ENCODE measurements around the gene PHAX. TPM values are rescaled to one million over a fixed set of nuclear protein-coding genes. Genes with fewer than 3 reads are reported as not detected.

PHAX gene
- polyA plus RNA-seq, 1 donor: 30.9 TPM

DNA sequence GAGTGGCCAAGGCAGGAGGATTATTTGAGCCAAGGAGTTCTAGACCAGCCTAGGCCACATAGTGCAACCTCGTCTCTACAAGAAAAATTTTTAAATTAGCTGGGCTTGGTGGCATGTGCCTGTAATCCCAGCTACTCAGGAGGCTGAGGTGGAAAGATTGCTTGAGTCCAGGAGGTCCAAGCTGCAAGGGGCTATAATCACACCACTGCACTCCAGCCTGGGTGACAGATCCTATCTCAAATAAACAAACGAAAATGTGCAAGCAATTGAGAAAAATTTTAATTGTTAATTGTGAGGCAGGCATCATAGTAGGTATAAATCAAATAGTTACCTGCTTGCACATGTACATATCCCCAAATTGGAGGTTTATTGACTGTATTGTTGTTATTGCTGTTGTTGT is 21.0 kb upstream of the PHAX start:
- no peak overlapping the region for H3K27ac ChIP-seq (ENCODE audit: low read length)
- no CpG with 5 or more reads among the region's 2 CpGs for WGBS (ENCODE audit: insufficient coverage, low lambda C conversion rate)
- H3K4me3 ChIP-seq (ENCODE audit: low read length): no peak overlapping the region
- H3K9me3 ChIP-seq (ENCODE audit: control insufficient read depth, low read depth, low read length): no peaks in the 10 kb centered on the region
- H3K27me3 ChIP-seq (ENCODE audit: control insufficient read depth, insufficient read depth, low read length): no peaks in the 10 kb centered on the region
- H3K4me1 ChIP-seq (ENCODE audit: control insufficient read depth, insufficient read depth, low read length): no peaks in the 10 kb centered on the region
- H3K36me3 ChIP-seq (ENCODE audit: control insufficient read depth, insufficient read depth, low read length): peaks cover 67% of the 10 kb centered on the region
- DNase-seq: no peak

DNA sequence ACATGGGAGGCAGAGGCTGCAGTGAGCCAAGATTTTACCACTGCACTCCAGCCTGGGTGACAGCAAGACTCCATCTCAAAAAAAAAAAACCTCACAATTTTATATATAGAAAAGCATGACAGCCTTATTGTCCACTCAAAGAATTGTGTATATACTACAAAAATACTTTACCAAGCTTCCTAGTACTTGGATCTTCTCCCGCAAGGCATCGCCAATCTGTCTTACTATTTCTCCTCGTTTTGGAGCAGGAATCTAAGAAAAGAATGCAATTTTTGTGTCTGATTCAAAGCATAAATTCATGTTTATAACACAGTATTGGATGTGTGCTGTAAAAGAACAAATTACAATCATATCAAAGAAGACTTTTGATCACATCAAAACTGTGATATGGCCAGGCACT is 17.0 kb upstream of the PHAX start:
- H3K27ac ChIP-seq (ENCODE audit: low read length): no peak overlapping the region
- WGBS (ENCODE audit: insufficient coverage, low lambda C conversion rate): no CpG with 5 or more reads among the region's 3 CpGs
- H3K36me3 ChIP-seq (ENCODE audit: control insufficient read depth, insufficient read depth, low read length): peaks cover 64% of the 10 kb centered on the region
- no peaks in the 10 kb centered on the region for H3K27me3 ChIP-seq (ENCODE audit: control insufficient read depth, insufficient read depth, low read length)
- H3K9me3 ChIP-seq (ENCODE audit: control insufficient read depth, low read depth, low read length): no peaks in the 10 kb centered on the region
- DNase-seq: no peak
- no peaks in the 10 kb centered on the region for H3K4me1 ChIP-seq (ENCODE audit: control insufficient read depth, insufficient read depth, low read length)
- no peak overlapping the region for H3K4me3 ChIP-seq (ENCODE audit: low read length)

GRCh38 chr5:126587551-126588390 is 13.0 kb upstream of the PHAX start:
- DNase-seq: no peak
- H3K9me3 ChIP-seq (ENCODE audit: control insufficient read depth, low read depth, low read length): peaks cover 7% of the 10 kb centered on the region
- H3K4me1 ChIP-seq (ENCODE audit: control insufficient read depth, insufficient read depth, low read length): no peaks in the 10 kb centered on the region
- no peak overlapping the region for H3K27ac ChIP-seq (ENCODE audit: low read length)
- no peak overlapping the region for H3K4me3 ChIP-seq (ENCODE audit: low read length)
- H3K27me3 ChIP-seq (ENCODE audit: control insufficient read depth, insufficient read depth, low read length): no peaks in the 10 kb centered on the region
- WGBS (ENCODE audit: insufficient coverage, low lambda C conversion rate): no CpG with 5 or more reads among the region's 9 CpGs
- peaks cover 53% of the 10 kb centered on the region for H3K36me3 ChIP-seq (ENCODE audit: control insufficient read depth, insufficient read depth, low read length)

DNA sequence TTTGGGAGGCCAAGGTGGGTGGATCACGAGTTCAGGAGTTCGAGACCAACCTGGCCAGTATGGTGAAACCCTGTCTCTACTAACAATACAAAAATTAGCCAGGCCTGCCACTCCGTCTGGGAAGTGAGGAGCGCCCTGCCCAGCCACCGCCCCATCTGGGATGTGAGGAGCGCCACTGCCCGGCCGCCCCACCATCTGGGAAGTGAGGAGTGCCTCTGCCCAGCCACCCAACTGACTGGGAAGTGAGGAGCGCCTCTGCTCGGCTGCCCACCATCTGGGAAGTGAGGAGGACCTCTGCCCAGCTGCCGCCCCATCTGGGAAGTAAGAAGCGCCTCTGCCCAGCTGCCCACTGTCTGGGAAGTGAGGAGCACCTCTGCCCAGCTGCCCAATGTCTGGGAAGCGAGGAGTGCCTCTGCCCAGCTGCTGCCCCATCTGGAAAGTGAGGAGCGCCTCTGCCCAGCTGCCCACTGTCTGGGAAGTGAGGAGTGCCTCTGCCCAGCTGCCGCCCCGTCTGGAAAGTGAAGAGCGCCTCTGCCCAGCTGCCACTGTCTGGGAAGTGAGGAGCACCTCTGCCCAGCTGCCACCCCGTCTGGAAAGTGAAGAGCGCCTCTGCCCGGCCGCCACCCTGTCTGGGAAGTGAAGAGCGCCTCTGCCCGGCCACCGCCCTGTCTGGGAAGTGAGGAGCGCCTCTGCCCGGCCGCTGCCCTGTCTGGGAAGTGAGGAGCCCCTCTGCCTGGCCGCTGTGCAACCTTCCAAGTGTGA is 11.0 kb upstream of the PHAX start:
- Histone ChIP-seq H3K4me3 (ENCODE audit: low read length) (no peak overlapping the region), H3K9me3 (ENCODE audit: control insufficient read depth, low read depth, low read length) (peaks cover 7% of the 10 kb centered on the region), H3K27me3 (ENCODE audit: control insufficient read depth, insufficient read depth, low read length) (no peaks in the 10 kb centered on the region), H3K27ac (ENCODE audit: low read length) (no peak overlapping the region), H3K4me1 (ENCODE audit: control insufficient read depth, insufficient read depth, low read length) (peaks cover 9% of the 10 kb centered on the region), H3K36me3 (ENCODE audit: control insufficient read depth, insufficient read depth, low read length) (peaks cover 42% of the 10 kb centered on the region)
- no peak for DNase-seq
- WGBS (ENCODE audit: insufficient coverage, low lambda C conversion rate): 100% methylated on average over 1 of the region's 28 CpGs

GRCh38 chr5:126591549-126591948 is 9.2 kb upstream of the PHAX start:
- Histone ChIP-seq H3K9me3 (ENCODE audit: control insufficient read depth, low read depth, low read length) (peaks cover 7% of the 10 kb centered on the region), H3K27me3 (ENCODE audit: control insufficient read depth, insufficient read depth, low read length) (no peaks in the 10 kb centered on the region), H3K36me3 (ENCODE audit: control insufficient read depth, insufficient read depth, low read length) (peaks cover 35% of the 10 kb centered on the region), H3K4me3 (ENCODE audit: low read length) (no peak overlapping the region), H3K4me1 (ENCODE audit: control insufficient read depth, insufficient read depth, low read length) (peaks cover 9% of the 10 kb centered on the region), H3K27ac (ENCODE audit: low read length) (no peak overlapping the region)
- no CpG with 5 or more reads among the region's 1 CpG for WGBS (ENCODE audit: insufficient coverage, low lambda C conversion rate)
- no peak for DNase-seq

GRCh38 chr5:126594748-126595485 is 5.8 kb upstream of the PHAX start, which contains the start of gene ALDH7A1:
ALDH7A1 (minus strand) TSS chr5:126595219; CDS start chr5:126595198, 21 bp downstream.
- no CpG with 5 or more reads among the region's 44 CpGs for WGBS (ENCODE audit: insufficient coverage, low lambda C conversion rate)
- Histone ChIP-seq H3K36me3 (ENCODE audit: control insufficient read depth, insufficient read depth, low read length) (peaks cover 19% of the 10 kb centered on the region), H3K4me1 (ENCODE audit: control insufficient read depth, insufficient read depth, low read length) (peaks cover 9% of the 10 kb centered on the region), H3K27ac (ENCODE audit: low read length) (peak within 1 kb of the TSS; percentile 72), H3K9me3 (ENCODE audit: control insufficient read depth, low read depth, low read length) (peaks cover 2% of the 10 kb centered on the region), H3K4me3 (ENCODE audit: low read length) (peak within 1 kb of the TSS; percentile 60), H3K27me3 (ENCODE audit: control insufficient read depth, insufficient read depth, low read length) (no peaks in the 10 kb centered on the region)
- DNase-seq: peak; percentile 93 to 97

DNA sequence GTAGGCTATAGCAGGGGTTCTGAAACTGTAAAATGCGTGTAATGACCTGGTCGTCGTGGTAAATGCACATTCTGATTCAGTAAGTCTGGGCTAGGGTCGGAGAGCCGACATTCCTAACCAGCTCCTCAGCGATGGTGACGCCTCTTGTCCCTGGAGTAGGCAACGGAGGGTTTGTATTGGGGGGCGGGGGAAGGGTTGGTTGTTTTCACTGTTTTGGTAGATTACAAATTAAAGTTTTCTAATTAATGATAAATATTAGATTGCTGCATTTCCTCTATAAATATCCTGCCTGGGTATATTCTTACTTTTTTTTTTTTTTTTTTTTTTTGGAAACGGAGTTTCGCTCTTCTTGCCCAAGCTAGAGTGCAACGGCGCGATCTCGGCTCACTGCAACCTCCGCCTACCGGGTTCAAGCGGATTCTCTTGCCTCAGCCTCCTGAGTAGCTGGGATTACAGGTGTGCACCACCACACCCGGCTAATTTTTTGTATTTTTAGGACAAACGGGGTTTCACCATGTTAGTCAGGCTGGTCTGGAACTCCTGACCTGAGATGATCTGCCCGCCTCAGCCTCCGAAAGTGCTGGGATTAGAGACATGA is 5.2 kb upstream of the PHAX start:
- Histone ChIP-seq H3K4me1 (ENCODE audit: control insufficient read depth, insufficient read depth, low read length) (peaks cover 11% of the 10 kb centered on the region), H3K9me3 (ENCODE audit: control insufficient read depth, low read depth, low read length) (no peaks in the 10 kb centered on the region), H3K27ac (ENCODE audit: low read length) (peak overlapping the region; percentile 72), H3K36me3 (ENCODE audit: control insufficient read depth, insufficient read depth, low read length) (peaks cover 14% of the 10 kb centered on the region), H3K4me3 (ENCODE audit: low read length) (peak overlapping the region; percentile 60), H3K27me3 (ENCODE audit: control insufficient read depth, insufficient read depth, low read length) (no peaks in the 10 kb centered on the region)
- no peak for DNase-seq
- WGBS (ENCODE audit: insufficient coverage, low lambda C conversion rate): no CpG with 5 or more reads among the region's 22 CpGs

DNA sequence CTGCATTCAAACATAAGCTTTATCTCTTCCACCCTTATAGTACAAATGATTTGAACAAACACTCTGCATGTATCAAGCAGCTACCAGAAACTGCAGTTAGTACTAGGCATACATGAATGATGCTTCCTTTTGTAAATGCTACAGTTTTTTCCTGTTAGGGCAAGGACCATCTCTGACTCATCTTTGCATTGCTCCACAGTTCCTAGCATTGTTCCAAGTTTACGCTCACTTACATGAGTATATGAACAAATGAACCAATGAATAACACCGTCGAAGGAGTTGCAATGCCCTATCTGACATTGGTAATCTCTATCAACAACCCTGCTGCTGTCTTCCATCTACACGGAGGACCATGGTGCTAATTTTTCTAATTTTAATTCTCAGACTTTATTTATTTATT is 3.6 kb upstream of the PHAX start:
- no CpG with 5 or more reads among the region's 4 CpGs for WGBS (ENCODE audit: insufficient coverage, low lambda C conversion rate)
- no peak for DNase-seq
- Histone ChIP-seq H3K4me3 (ENCODE audit: low read length) (no peak overlapping the region), H3K9me3 (ENCODE audit: control insufficient read depth, low read depth, low read length) (no peaks in the 10 kb centered on the region), H3K27ac (ENCODE audit: low read length) (no peak overlapping the region), H3K36me3 (ENCODE audit: control insufficient read depth, insufficient read depth, low read length) (peaks cover 4% of the 10 kb centered on the region), H3K27me3 (ENCODE audit: control insufficient read depth, insufficient read depth, low read length) (no peaks in the 10 kb centered on the region), H3K4me1 (ENCODE audit: control insufficient read depth, insufficient read depth, low read length) (peaks cover 13% of the 10 kb centered on the region)

DNA sequence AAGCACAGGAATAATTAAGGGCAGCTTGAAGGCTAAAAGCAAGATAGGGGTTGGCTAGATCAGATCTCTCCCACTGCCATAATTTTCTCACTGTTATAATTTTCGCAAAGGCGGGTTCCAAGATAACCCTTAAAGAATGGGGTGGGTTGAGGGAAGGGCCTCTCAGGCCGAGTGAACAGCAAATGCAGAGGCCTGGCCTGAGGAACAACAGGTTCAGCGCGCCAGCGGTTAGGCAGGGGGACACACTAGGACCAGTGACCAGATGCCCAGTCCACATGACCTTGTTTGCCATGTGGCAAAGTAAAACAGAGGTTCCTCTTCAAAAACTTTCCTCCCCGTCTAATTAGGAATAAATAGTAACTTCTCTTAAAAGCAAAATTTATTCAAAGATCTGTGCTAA is 1.2 kb upstream of the PHAX start:
- Histone ChIP-seq H3K27ac (ENCODE audit: low read length) (no peak overlapping the region), H3K36me3 (ENCODE audit: control insufficient read depth, insufficient read depth, low read length) (peaks cover 9% of the 10 kb centered on the region), H3K9me3 (ENCODE audit: control insufficient read depth, low read depth, low read length) (no peaks in the 10 kb centered on the region), H3K27me3 (ENCODE audit: control insufficient read depth, insufficient read depth, low read length) (no peaks in the 10 kb centered on the region), H3K4me1 (ENCODE audit: control insufficient read depth, insufficient read depth, low read length) (peaks cover 5% of the 10 kb centered on the region), H3K4me3 (ENCODE audit: low read length) (no peak overlapping the region)
- DNase-seq: no peak
- no CpG with 5 or more reads among the region's 7 CpGs for WGBS (ENCODE audit: insufficient coverage, low lambda C conversion rate)

Data from large intestine (tissue), 3 donors.